ENCODE measurements around the gene ACTL7B.
"Not testable (repeated sequence)": the region's sequence is repeated elsewhere in the genome, so short reads cannot be mapped to it uniquely, and the experiment has no call there.

The ACTL7B gene

GRCh38 chr9:108869092-108869725 is 13.4 kb upstream of the ACTL7B start:
- DNase-seq (ENCODE audit: low spot score), result no peak

GRCh38 chr9:108867829-108868228 is 12.0 kb upstream of the ACTL7B start:
- DNase-seq (ENCODE audit: low spot score), result no peak

GRCh38 chr9:108867116-108867515 is 11.3 kb upstream of the ACTL7B start:
- DNase-seq (ENCODE audit: low spot score), result no peak

GRCh38 chr9:108866001-108866420 is 10.2 kb upstream of the ACTL7B start:
- DNase-seq (ENCODE audit: low spot score), result no peak

- no peak for DNase-seq (ENCODE audit: low spot score)
These were observed 9.3 kb upstream of the ACTL7B start for GRCh38 chr9:108865037-108865436.

GRCh38 chr9:108864446-108864845 is 8.7 kb upstream of the ACTL7B start:
- DNase-seq (ENCODE audit: low spot score), result no peak

- DNase-seq (ENCODE audit: low spot score), result no peak
These were observed 8.1 kb upstream of the ACTL7B start for GRCh38 chr9:108863891-108864290.

GRCh38 chr9:108861997-108862396 is 6.2 kb upstream of the ACTL7B start, which contains the start of gene ACTL7A:
ACTL7A (plus strand) TSS chr9:108862266; CDS start chr9:108862323, 57 bp downstream.
- no peak for DNase-seq (ENCODE audit: low spot score)

- no peak for DNase-seq (ENCODE audit: low spot score)
These were observed 5.7 kb upstream of the ACTL7B start for GRCh38 chr9:108861464-108861863.

- no peak for DNase-seq (ENCODE audit: low spot score)
These were observed 5.0 kb upstream of the ACTL7B start for GRCh38 chr9:108860764-108861163.

GRCh38 chr9:108860354-108860753 is 4.6 kb upstream of the ACTL7B start:
- no peak for DNase-seq (ENCODE audit: low spot score)

GRCh38 chr9:108859459-108860114 is 3.8 kb upstream of the ACTL7B start:
- no peak for DNase-seq (ENCODE audit: low spot score)

- no peak for DNase-seq (ENCODE audit: low spot score)
These were observed 1.8 kb upstream of the ACTL7B start for GRCh38 chr9:108857572-108857971.

GRCh38 chr9:108855529-108855886 is 278 bp downstream of the ACTL7B start:
- DNase-seq (ENCODE audit: low spot score), result no peak

GRCh38 chr9:108854641-108855528 is 901 bp downstream of the ACTL7B start:
- DNase-seq (ENCODE audit: low spot score), result no peak

GRCh38 chr9:108854094-108854493 is 1.7 kb downstream of the ACTL7B start:
- DNase-seq (ENCODE audit: low spot score), result no peak

- DNase-seq (ENCODE audit: low spot score), result no peak
These were observed 3.7 kb downstream of the ACTL7B start for GRCh38 chr9:108852079-108852478.

GRCh38 chr9:108851138-108851537 is 4.6 kb downstream of the ACTL7B start:
- no peak for DNase-seq (ENCODE audit: low spot score)

GRCh38 chr9:108850293-108850897 is 5.4 kb downstream of the ACTL7B start:
- no peak for DNase-seq (ENCODE audit: low spot score)

- not testable (repeated sequence) for DNase-seq (ENCODE audit: low spot score)
These were observed 7.5 kb downstream of the ACTL7B start for GRCh38 chr9:108848296-108848695.

GRCh38 chr9:108845947-108846346 is 9.8 kb downstream of the ACTL7B start:
- no peak for DNase-seq (ENCODE audit: low spot score)

GRCh38 chr9:108845507-108845906 is 10.3 kb downstream of the ACTL7B start:
- no peak for DNase-seq (ENCODE audit: low spot score)

Data from D341Med (cell line).